Caco-2 (cell line): ENCODE measurements around the gene ARSA. TPM values are rescaled to one million over a fixed set of nuclear protein-coding genes. Genes with fewer than 3 reads are reported as not detected.

Experiments used
- BruUV-seq: library from RNA; stranded (reverse); fragments of 400-500 nt; replicated peaks from 2 replicates; lab custom pipeline; 2021; lab: Mats Ljungman, UMichigan
- CTCF ChIA-PET: fragments of 300-600 bp; sonication (Branson Sonifier 250); formaldehyde crosslinking; loops from one replicate; lab custom pipeline; 2022; ENCODE audit warnings: antibody characterized with exemption; lab: Charles Lee
- POLR2A ChIA-PET: fragments of 300-600 bp; sonication (Branson Sonifier 250); formaldehyde crosslinking; loops from one replicate; lab custom pipeline; 2022; ENCODE audit warnings: antibody characterized with exemption; lab: Charles Lee
- DNase-seq, 2 experiments: peaks; one replicate each; pipeline versions ENCODE4 v3.0.0 to v3.0.0-alpha.2; 2020 to 2022
- H3K27me3 ChIP-seq: replicated peaks from 2 replicates; pipeline ENCODE4 v1.6.0; 2011; ENCODE audit warnings: low read length; ENCODE audit not compliant: control insufficient read depth, insufficient read depth
- H3K36me3 ChIP-seq: 2 replicates; pipeline ENCODE4 v1.5.1; 2011; ENCODE audit warnings: low read length; ENCODE audit not compliant: control insufficient read depth, insufficient read depth
- H3K4me1 ChIP-seq: fragments of 250-450 bp; sonication (Bioruptor Pico); 2 replicates; pipeline ENCODE4 v1.5.1; 2020; ENCODE audit warnings: mild to moderate bottlenecking
- H3K4me3 ChIP-seq: 2 replicates; pipeline ENCODE4 v1.5.1; 2011; ENCODE audit warnings: low read depth, mild to moderate bottlenecking, control low read depth, low read length
- H3K9me3 ChIP-seq: fragments of 250-450 bp; sonication (Bioruptor Pico); 2 replicates; pipeline ENCODE4 v1.5.1; 2020; ENCODE audit warnings: mild to moderate bottlenecking, moderate library complexity
- H3K27ac Mint-ChIP-seq: one replicate; pipeline ENCODE4 v1.8.0; 2022; ENCODE audit warnings: mixed read lengths; ENCODE audit not compliant: unreplicated experiment
- H3K27me3 Mint-ChIP-seq: one replicate; pipeline ENCODE4 v1.8.0; 2022; ENCODE audit warnings: mixed read lengths; ENCODE audit not compliant: insufficient read depth, unreplicated experiment
- H3K36me3 Mint-ChIP-seq: one replicate; pipeline ENCODE4 v1.8.0; 2022; ENCODE audit warnings: mild to moderate bottlenecking, mixed read lengths; ENCODE audit not compliant: insufficient read depth, unreplicated experiment
- H3K4me1 Mint-ChIP-seq: one replicate; pipeline ENCODE4 v1.8.0; 2022; ENCODE audit warnings: low read depth, mixed read lengths; ENCODE audit not compliant: unreplicated experiment
- H3K4me3 Mint-ChIP-seq: one replicate; pipeline ENCODE4 v1.8.0; 2022; ENCODE audit warnings: mild to moderate bottlenecking, moderate library complexity, mixed read lengths; ENCODE audit not compliant: unreplicated experiment
- H3K9me3 Mint-ChIP-seq: one replicate; pipeline ENCODE4 v1.8.0; 2022; ENCODE audit warnings: mixed read lengths; ENCODE audit not compliant: unreplicated experiment
- CTCF ChIP-seq, 2 experiments: fragments of 200-600 bp in 1 of 2; IDR thresholded peaks; 1 replicate in 1 of 2; 2 replicates in 1 of 2; pipeline versions ENCODE4 v1.5.1 to v1.8.0; 2011 to 2022; ENCODE audit warnings: antibody characterized with exemption in 1 of 2, control low read depth in 1 of 2, inconsistent platforms in 1 of 2, low read depth in 1 of 2, low read length in 1 of 2, mild to moderate bottlenecking in 1 of 2, moderate library complexity in 1 of 2; ENCODE audit not compliant: insufficient read depth in 1 of 2, severe bottlenecking in 1 of 2, unreplicated experiment in 1 of 2
- intact Hi-C: fragments of 100-400 bp; cut with micrococcal nuclease; formaldehyde crosslinking; loops from one replicate; pipeline ENCODE4 v1.10.0; 2022; ENCODE audit not compliant: unreplicated experiment
- total RNA-seq: library from RNA; stranded (reverse); gene quantifications from 2 replicates; pipeline ENCODE4 v1.2.3, GENCODE V29; 2022

The ARSA gene
- total RNA-seq, 1 experiment from 2014 or later, result 11.5 TPM

- H3K27ac Mint-ChIP-seq, result no peak overlapping the region
- peaks cover 5% of the 10 kb centered on the region for H3K27me3 Mint-ChIP-seq
- no peaks in the 10 kb centered on the region for H3K4me1 Mint-ChIP-seq
- intact Hi-C loops, result no loop called here
- no peaks in the 10 kb centered on the region for H3K36me3 Mint-ChIP-seq
- no peaks in the 10 kb centered on the region for H3K4me1 ChIP-seq
- POLR2A ChIA-PET, result no interaction called here
- no peaks in the 10 kb centered on the region for H3K9me3 ChIP-seq
- no TSS peak for BruUV-seq
- no peak for TF ChIP-seq CTCF (IDR thresholded peaks at IDR 0.05; ENCODE audit: insufficient read depth in 1 of 2, low read depth in 1 of 2, low read length in 1 of 2, severe bottlenecking in 1 of 2, unreplicated experiment in 1 of 2)
- no peaks in the 10 kb centered on the region for H3K9me3 Mint-ChIP-seq
- no peak for DNase-seq
- H3K27me3 ChIP-seq, result no peaks in the 10 kb centered on the region
- H3K4me3 ChIP-seq, result no peak overlapping the region
- CTCF ChIA-PET, result no interaction called here
- no peak overlapping the region for H3K4me3 Mint-ChIP-seq
- no peaks in the 10 kb centered on the region for H3K36me3 ChIP-seq
Observed at GRCh38 chr22:50610581-50610980, 17.4 kb downstream of the ARSA start.

DNA sequence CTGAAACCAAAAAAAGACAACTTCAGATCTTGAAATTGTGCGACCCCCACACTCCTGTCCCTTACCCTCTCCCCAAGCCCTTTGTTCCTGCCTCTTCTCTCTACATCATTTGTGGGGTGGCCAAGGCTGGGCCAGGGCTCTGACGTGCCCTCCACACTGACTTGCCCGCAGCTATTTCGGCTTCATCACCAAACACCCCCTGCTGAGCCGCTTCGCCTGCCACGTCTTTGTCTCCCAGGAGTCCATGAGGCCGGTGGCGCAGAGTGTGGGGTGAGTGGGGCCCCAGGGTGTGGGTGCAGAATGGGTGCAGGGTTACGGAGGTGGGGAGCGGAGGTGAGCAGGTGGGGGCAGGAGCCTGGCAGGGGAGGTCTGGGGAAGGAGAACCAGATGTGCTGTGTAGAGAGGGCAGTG, 17.9 kb downstream of the ARSA start:
- no peaks in the 10 kb centered on the region for H3K9me3 ChIP-seq
- H3K36me3 Mint-ChIP-seq, result no peaks in the 10 kb centered on the region
- H3K27me3 ChIP-seq, result no peaks in the 10 kb centered on the region
- DNase-seq, result no peak
- H3K4me3 Mint-ChIP-seq, result no peak overlapping the region
- peaks cover 3% of the 10 kb centered on the region for H3K27me3 Mint-ChIP-seq
- TF ChIP-seq CTCF (IDR thresholded peaks at IDR 0.05; ENCODE audit: insufficient read depth in 1 of 2, low read depth in 1 of 2, low read length in 1 of 2, severe bottlenecking in 1 of 2, unreplicated experiment in 1 of 2), result no peak
- H3K4me3 ChIP-seq, result no peak overlapping the region
- BruUV-seq, result no TSS peak
- no peak overlapping the region for H3K27ac Mint-ChIP-seq
- H3K36me3 ChIP-seq, result no peaks in the 10 kb centered on the region
- no peaks in the 10 kb centered on the region for H3K4me1 ChIP-seq
- no peaks in the 10 kb centered on the region for H3K4me1 Mint-ChIP-seq
- CTCF ChIA-PET, result interaction anchor here (0.5 kb wide), 1 partner anchor 85 kb away, joined by 4 read pairs; the partner anchor contains the start of gene SCO2
- H3K9me3 Mint-ChIP-seq, result no peaks in the 10 kb centered on the region
- POLR2A ChIA-PET, result no interaction called here
- intact Hi-C loops, result no loop called here

GRCh38 chr22:50609599-50609998, 18.4 kb downstream of the ARSA start:
- H3K36me3 Mint-ChIP-seq, result no peaks in the 10 kb centered on the region
- ChIA-PET CTCF (interaction anchor here (0.5 kb wide), 1 partner anchor 84 kb away, joined by 4 read pairs; the partner anchor contains the start of gene SCO2), POLR2A (no interaction called here)
- TF ChIP-seq CTCF (IDR thresholded peaks at IDR 0.05; ENCODE audit: insufficient read depth in 1 of 2, low read depth in 1 of 2, low read length in 1 of 2, severe bottlenecking in 1 of 2, unreplicated experiment in 1 of 2), result no peak
- H3K4me1 Mint-ChIP-seq, result no peaks in the 10 kb centered on the region
- intact Hi-C loops, result no loop called here
- no peaks in the 10 kb centered on the region for H3K27me3 ChIP-seq
- H3K9me3 ChIP-seq, result no peaks in the 10 kb centered on the region
- no peak for DNase-seq
- H3K27me3 Mint-ChIP-seq, result peaks cover 3% of the 10 kb centered on the region
- no peaks in the 10 kb centered on the region for H3K36me3 ChIP-seq
- H3K4me3 ChIP-seq, result no peak overlapping the region
- no peak overlapping the region for H3K27ac Mint-ChIP-seq
- no peaks in the 10 kb centered on the region for H3K4me1 ChIP-seq
- H3K9me3 Mint-ChIP-seq, result no peaks in the 10 kb centered on the region
- no TSS peak for BruUV-seq
- H3K4me3 Mint-ChIP-seq, result no peak overlapping the region
